GM04504 (cell line): ENCODE results near the gene RNF25.
A peak's percentile ranks its signal among the peaks of the same experiment; 100 is the strongest.

Experiments used
- DNase-seq: peaks from one replicate; pipeline ENCODE4 v3.0.0-alpha.2; 2012; ENCODE audit warnings: low read depth

RNF25 gene, protein sequence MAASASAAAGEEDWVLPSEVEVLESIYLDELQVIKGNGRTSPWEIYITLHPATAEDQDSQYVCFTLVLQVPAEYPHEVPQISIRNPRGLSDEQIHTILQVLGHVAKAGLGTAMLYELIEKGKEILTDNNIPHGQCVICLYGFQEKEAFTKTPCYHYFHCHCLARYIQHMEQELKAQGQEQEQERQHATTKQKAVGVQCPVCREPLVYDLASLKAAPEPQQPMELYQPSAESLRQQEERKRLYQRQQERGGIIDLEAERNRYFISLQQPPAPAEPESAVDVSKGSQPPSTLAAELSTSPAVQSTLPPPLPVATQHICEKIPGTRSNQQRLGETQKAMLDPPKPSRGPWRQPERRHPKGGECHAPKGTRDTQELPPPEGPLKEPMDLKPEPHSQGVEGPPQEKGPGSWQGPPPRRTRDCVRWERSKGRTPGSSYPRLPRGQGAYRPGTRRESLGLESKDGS

GRCh38 chr2:218671654-218672566 is at the start of gene RNF25, which contains the start of gene STK36:
Gene RNF25, minus strand, starts transcription at chr2:218672002. Its CDS starts 32 bp downstream, at chr2:218671970.
Gene STK36, plus strand, starts transcription at chr2:218672086. Its CDS starts 744 bp downstream, at chr2:218672830.
- peak; percentile 80 for DNase-seq

DNA sequence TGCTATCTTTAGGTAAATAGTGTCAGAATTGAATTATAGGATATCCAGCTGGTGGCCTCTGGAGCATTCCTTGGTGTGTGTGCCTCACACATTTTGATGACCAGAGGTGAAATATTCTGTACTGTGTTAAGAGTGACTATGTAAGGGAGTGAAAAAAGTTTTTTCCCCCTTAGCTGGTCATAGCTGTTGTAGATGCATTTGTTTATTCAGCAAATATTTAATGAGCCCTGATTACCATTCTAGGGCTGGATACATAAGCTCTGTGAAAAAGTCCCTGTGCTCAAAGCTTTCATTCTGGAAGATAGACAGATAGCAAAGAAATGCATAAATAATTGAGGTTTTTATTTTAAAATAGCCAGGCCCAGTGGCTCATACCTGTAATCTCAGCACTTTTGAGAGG is 49.7 kb upstream of the RNF25 start:
- no peak for DNase-seq

- no peak for DNase-seq
Measured at GRCh38 chr2:218720048-218721041, 48.5 kb upstream of the RNF25 start.

- no peak for DNase-seq
Measured at GRCh38 chr2:218719457-218719856, 47.7 kb upstream of the RNF25 start.

DNA sequence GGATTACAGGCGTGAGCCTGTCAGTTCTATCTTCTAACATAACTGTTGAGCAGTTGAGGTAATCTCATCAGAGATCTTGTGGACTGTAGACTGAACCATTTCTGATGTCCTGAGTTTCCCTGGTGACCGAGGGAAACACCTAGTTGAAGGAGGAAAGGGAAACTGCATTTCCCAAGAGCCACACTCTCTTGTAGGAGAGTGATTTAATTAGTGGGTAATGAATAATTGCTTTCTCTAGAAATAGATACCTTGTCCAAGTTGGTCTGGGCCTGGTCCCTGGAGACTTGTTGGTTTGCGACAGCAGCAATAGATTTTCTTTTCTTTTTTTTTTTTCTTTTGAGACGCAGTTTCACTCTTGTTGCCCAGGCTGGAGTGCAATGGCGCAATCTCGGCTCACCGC is 46.3 kb upstream of the RNF25 start:
- no peak for DNase-seq

DNA sequence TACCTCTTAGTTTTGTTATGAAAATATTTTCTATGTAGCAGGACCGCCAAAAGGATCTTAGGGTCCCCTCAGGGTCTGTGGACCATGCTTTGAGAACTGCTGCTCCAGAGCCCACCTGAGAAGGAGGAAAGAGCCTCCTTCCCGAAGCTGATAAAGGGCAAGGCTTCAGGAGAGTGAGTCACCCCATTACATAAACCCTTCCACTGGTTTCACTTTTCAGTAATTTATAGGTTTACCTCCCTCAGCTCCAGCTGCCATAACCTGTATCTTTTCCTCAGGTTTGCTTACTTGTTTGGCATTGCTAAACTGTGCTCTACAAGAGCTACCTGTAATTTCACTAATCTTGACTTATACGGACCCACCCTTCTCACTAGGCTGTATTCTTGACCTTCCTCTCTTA is 45.5 kb upstream of the RNF25 start:
- no peak for DNase-seq

- DNase-seq = no peak
Measured at GRCh38 chr2:218716070-218716469, 44.3 kb upstream of the RNF25 start.

DNA sequence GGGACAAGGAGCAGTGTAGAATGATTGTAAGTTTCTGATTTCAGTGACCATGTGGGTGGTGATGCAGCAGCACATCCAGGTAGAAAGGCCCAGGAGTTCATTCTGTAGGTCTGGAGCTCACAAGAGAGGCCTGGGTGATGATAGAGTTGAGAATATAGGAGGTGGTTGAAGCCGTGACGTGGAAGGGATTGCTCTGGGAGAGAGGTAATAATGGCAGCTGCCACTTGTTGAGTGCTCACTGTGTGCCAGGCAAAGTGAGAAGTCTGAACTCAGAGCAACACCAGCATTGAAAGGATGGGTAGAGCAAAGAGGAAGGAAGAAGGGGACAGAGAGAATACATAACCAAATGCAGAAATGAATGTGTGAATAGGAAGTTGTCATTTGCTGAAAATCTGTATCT is 42.1 kb upstream of the RNF25 start:
- no peak for DNase-seq

DNA sequence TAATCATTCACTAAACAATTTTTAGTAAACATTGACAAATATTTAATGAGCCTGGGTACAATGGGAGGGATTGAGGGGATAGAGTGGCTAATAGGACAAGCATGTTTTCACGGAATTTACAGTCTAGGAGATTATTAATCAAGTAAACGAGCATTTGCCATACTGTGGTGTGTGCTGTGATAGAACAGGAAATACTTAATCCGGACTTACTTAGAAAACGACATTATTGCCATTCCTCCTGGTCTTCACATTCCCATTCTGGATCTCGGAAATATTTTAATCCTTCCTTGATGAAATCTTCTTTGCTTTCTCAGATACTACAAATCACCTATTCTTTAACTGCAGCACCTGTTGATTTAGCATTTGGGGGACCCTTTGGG is 39.7 kb upstream of the RNF25 start:
- DNase-seq = no peak

GRCh38 chr2:218710687-218711549 is 39.1 kb upstream of the RNF25 start, which contains the start of gene TTLL4:
Gene TTLL4, plus strand, starts transcription at chr2:218710835. Its CDS starts 26,842 bp downstream, at chr2:218737677.
- DNase-seq = peak; percentile 91

GRCh38 chr2:218710334-218710686 is 38.5 kb upstream of the RNF25 start:
- DNase-seq = no peak

- no peak for DNase-seq
Measured at GRCh38 chr2:218709908-218710307, 38.1 kb upstream of the RNF25 start.

DNA sequence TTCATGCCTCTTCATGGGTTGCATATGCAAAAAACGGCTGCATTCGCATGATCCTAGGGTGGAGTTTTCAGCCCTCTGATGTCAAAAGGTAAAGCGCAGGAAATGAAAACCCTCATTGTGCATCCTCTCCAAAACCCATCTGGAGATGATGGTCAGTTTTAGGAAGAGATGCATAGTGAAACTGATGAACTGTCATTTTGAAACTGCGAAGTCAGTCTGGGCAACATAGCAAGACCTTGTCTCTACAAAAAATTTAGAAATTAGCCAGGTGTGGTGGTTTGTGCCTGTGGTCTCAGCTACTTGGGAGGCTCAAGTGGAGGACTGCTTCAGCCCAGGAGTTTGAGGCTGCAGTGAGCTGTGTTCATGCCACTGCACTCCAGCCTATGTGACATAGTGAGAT is 36.3 kb upstream of the RNF25 start:
- DNase-seq = no peak

DNA sequence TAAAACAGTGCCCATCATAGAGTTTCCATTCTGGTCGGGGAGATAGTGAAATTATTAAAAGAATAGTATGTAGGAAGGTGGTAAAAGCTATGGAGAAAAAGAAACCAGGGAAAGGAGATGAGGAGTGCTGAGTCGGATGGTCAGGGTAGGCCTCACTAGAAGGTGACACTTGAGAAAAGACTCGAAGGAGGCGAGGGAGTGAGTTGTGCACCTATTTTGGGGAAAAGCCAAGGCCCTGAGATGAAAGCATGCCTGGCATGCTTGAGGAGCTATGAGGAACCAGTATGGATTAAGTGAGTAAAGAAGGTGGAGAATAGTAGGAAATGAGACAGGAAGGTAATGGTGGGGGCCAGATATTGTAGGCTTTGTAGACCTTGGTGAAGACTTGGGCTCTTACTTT is 31.5 kb upstream of the RNF25 start:
- no peak for DNase-seq

GRCh38 chr2:218701806-218702205 is 30.0 kb upstream of the RNF25 start:
- DNase-seq = no peak

DNA sequence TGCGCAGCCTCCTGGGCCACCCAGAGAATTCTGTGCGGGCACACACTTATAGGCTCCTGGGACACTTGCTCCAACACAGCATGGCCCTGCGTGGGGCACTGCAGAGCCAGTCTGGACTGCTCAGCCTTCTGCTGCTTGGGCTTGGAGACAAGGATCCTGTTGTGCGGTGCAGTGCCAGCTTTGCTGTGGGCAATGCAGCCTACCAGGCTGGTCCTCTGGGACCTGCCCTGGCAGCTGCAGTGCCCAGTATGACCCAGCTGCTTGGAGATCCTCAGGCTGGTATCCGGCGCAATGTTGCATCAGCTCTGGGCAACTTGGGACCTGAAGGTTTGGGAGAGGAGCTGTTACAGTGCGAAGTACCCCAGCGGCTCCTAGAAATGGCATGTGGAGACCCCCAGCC is 27.1 kb upstream of the RNF25 start:
- no peak for DNase-seq

DNA sequence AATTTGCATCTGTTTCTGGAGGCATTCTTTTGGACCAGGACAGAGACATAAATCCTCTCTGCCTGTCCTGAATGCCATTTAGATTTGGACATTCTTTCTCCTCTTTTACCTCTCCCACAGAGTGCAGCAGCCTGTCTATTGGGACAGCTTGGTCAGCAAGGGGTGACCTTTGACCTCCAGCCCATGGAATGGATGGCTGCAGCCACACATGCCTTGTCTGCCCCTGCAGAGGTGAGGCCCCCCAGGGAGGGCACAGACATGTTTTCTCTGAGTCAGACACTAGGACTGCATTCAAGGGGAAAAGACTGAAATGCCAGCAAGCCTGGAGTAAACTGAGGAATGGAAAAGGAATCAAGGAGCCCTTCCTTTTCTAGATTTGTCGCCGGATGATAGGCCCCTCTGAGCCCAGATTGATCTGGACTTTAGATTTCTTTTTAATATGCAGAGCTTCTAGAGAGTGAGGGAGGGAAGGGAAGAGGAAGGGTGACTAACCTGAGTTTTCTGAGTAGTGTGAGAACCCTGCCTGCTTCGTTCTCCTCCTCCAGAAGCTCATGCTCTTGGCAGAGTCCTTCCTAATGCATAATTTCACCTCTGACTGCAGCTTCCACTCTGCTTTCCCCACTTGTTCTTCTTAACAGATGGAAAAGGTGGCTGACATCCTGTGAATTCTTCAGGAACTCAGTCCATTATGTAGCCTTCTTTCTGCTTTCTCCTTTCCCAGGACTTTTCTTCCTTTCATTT is 22.8 kb upstream of the RNF25 start:
- DNase-seq = no peak

DNA sequence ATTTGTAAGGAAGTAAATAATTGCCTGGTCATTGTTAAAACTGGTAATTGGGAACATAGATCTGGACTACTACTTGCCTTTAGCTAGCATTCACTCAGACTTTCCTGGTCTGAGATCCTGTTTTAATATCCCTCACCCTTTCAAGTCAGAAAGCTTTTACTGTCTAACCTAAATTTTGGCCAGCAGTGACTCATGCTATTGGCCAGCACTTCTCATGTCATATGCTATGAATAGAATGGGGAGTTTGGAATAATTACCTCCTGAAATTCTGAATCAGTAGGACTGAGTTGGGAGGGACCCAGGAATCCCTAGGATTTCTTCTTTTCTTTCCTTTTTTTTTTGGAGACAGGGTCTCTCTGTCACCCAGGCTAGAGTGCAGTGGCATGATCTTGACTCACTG is 19.4 kb upstream of the RNF25 start:
- DNase-seq = peak; percentile 39

DNA sequence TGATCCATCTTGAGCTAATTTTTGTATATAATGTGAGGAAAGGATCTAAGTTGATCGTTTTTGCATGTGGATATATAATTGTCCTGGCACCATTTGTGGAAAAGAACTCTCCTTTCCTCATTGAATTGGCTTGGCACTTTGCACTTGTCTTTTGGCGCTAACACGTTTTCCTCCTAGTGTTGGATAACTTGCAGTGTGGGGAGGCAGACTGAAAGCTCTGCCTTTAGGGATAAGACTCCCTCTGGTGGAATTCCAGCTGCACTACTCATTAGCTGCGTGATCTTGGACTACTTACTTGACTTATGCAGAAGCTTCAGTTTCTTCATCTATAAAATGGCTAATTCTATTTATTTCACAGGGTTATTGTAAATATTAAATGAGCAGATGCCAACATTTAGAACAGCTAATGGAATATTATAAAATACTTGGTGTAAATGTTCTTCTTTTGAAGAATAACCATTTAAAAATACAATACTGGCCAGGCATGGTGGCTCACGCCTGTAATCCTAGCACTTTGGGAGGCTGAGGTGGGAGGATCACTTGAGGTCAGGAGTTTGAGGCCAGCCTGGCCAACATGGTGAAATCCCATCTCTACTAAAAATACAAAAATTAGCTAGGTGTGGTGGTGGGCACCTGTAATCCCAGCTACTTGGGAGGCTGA is 15.7 kb upstream of the RNF25 start:
- peak; percentile 61 for DNase-seq
